ENCODE measurements around the gene NEIL3. TPM values are rescaled to one million over a fixed set of nuclear protein-coding genes. Genes with fewer than 3 reads are reported as not detected.

The NEIL3 gene
- total RNA-seq, 1 experiment from 2014 or later = 6.3 TPM

DNA sequence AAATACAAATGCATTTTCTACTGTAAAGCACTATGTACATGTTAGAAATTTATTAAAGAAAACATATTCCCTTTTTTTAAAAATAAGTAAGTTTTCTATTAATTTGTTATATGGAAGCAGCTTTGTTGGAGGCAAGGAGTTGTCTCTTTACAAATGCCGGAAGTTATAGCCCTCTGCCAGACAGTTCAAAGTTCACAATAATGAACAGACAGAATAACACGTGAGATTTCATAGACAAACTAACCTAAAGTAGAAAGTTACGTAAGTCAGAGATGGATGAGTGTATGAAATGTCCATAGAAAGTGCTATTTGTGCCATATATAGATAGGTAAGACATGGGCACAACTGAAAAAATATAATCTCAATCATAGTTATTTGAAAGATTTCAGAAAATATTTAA is 43.9 kb upstream of the NEIL3 start:
- Histone ChIP-seq H3K79me1 (ENCODE audit: insufficient read depth, low read depth, low read length, poor library complexity, severe bottlenecking) (no peaks in the 10 kb centered on the region), H3K79me2 (ENCODE audit: insufficient read depth, low read length) (no peaks in the 10 kb centered on the region), H3K27ac (ENCODE audit: insufficient read length, low read depth, low read length) (no peak overlapping the region), H3K4me1 (ENCODE audit: insufficient read depth, low read length) (no peaks in the 10 kb centered on the region; the same call in 1 of the 2 replicates), H2AK5ac (ENCODE audit: insufficient read length, low read length) (no peak overlapping the region), H3K23ac (ENCODE audit: insufficient read length, low read depth, low read length) (no peak overlapping the region), H3T11ph (ENCODE audit: low read length) (no peak overlapping the region), H4K8ac (replicated peaks; ENCODE audit: insufficient read length, low read depth, low read length) (no peak overlapping the region), H3K23me2 (ENCODE audit: insufficient read length, low read depth, low read length, poor library complexity, severe bottlenecking) (no peaks in the 10 kb centered on the region), H3K27me3 (ENCODE audit: insufficient read depth, low read length) (no peaks in the 10 kb centered on the region), H3K14ac (ENCODE audit: insufficient read depth, low read length) (no peak overlapping the region), H3K4me2 (ENCODE audit: insufficient read depth, insufficient read length, low read length) (no peak overlapping the region), H3K56ac (ENCODE audit: insufficient read length, low read depth, low read length) (no peak overlapping the region), H2BK15ac (ENCODE audit: low read depth, low read length) (no peak overlapping the region), H2AFZ (ENCODE audit: low read length) (no peak overlapping the region), H4K91ac (ENCODE audit: insufficient read length, low read depth, low read length) (no peak overlapping the region), H3K4ac (ENCODE audit: low read depth, low read length) (no peak overlapping the region), H3K9ac (ENCODE audit: extremely low read depth, insufficient read length, low read length) (no peak overlapping the region), H4K5ac (ENCODE audit: insufficient read length, low read depth, low read length) (no peak overlapping the region), H2BK20ac (ENCODE audit: low read depth, low read length, poor library complexity, severe bottlenecking) (no peak overlapping the region), H4K20me1 (ENCODE audit: control insufficient read depth, insufficient read depth, insufficient read length) (no peaks in the 10 kb centered on the region), H3K18ac (ENCODE audit: insufficient read length, low read depth, low read length) (no peak overlapping the region), H2BK120ac (ENCODE audit: low read depth, low read length, poor library complexity, severe bottlenecking) (no peak overlapping the region), H3K9me3 (ENCODE audit: control insufficient read depth, low read depth, low read length) (no peaks in the 10 kb centered on the region), H2BK12ac (ENCODE audit: insufficient read length, low read depth, low read length) (no peak overlapping the region), H2BK5ac (ENCODE audit: insufficient read length, low read length) (no peak overlapping the region)
- TF ChIP-seq, protein P1, sequence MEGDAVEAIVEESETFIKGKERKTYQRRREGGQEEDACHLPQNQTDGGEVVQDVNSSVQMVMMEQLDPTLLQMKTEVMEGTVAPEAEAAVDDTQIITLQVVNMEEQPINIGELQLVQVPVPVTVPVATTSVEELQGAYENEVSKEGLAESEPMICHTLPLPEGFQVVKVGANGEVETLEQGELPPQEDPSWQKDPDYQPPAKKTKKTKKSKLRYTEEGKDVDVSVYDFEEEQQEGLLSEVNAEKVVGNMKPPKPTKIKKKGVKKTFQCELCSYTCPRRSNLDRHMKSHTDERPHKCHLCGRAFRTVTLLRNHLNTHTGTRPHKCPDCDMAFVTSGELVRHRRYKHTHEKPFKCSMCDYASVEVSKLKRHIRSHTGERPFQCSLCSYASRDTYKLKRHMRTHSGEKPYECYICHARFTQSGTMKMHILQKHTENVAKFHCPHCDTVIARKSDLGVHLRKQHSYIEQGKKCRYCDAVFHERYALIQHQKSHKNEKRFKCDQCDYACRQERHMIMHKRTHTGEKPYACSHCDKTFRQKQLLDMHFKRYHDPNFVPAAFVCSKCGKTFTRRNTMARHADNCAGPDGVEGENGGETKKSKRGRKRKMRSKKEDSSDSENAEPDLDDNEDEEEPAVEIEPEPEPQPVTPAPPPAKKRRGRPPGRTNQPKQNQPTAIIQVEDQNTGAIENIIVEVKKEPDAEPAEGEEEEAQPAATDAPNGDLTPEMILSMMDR (conservative IDR thresholded peaks at IDR 0.05) = no peak
- H3K27ac Mint-ChIP-seq = no peak overlapping the region
- no peaks in the 10 kb centered on the region for H3K27me3 Mint-ChIP-seq (ENCODE audit: low read depth)
- H3K4me3 Mint-ChIP-seq = no peak overlapping the region
- no CpG with 5 or more reads among the region's 3 CpGs for WGBS (ENCODE audit: extremely low coverage, insufficient read length, low lambda C conversion rate)
- H3K9me3 Mint-ChIP-seq = no peaks in the 10 kb centered on the region
- H3K36me3 Mint-ChIP-seq (ENCODE audit: insufficient read depth in 1 of 3, low read depth in 3 of 3) = no peaks in the 10 kb centered on the region
- peaks cover 5 to 10% of the 10 kb centered on the region in 2 experiments for H3K4me1 Mint-ChIP-seq
- no peak for DNase-seq

Measured in H9 (cell line).